Activated naive CD8-positive, alpha-beta T cell (primary cell): Measurements from ENCODE around the gene PRORP.
A peak's percentile ranks its signal among the peaks of the same experiment; 100 is the strongest.
"Not testable (repeated sequence)": the region's sequence is repeated elsewhere in the genome, so short reads cannot be mapped to it uniquely, and the experiment has no call there.

Experiments
- H3K27ac Mint-ChIP-seq: one replicate; pipeline ENCODE4 v1.8.0; 2021; ENCODE audit warnings: mixed read lengths
- H3K27me3 Mint-ChIP-seq: one replicate; pipeline ENCODE4 v1.8.0; 2021; ENCODE audit warnings: mixed read lengths
- H3K36me3 Mint-ChIP-seq: one replicate; pipeline ENCODE4 v1.8.0; 2021; ENCODE audit warnings: mixed read lengths
- H3K4me1 Mint-ChIP-seq: one replicate; pipeline ENCODE4 v1.8.0; 2021; ENCODE audit warnings: low read depth, mixed read lengths
- H3K4me3 Mint-ChIP-seq: one replicate; pipeline ENCODE4 v1.8.0; 2021; ENCODE audit warnings: mild to moderate bottlenecking, mixed read lengths
- H3K9me3 Mint-ChIP-seq: one replicate; pipeline ENCODE4 v1.8.0; 2021; ENCODE audit warnings: low read depth, mixed read lengths

Gene PRORP

GRCh38 chr14:35121887-35122695 is at the start of gene PRORP, which contains the start of gene PPP2R3C:
Gene PRORP, plus strand, starts transcription at chr14:35122552. Its CDS starts 694 bp downstream, at chr14:35123246.
Gene PPP2R3C, minus strand, starts transcription at chr14:35121990. Its CDS starts 31 bp downstream, at chr14:35121959.
- Mint-ChIP-seq H3K36me3 (peaks cover 16% of the 10 kb centered on the region), H3K4me1 (peaks cover 70% of the 10 kb centered on the region), H3K27me3 (no peaks in the 10 kb centered on the region), H3K4me3 (peak within 1 kb of the TSS; percentile 97), H3K27ac (peak within 1 kb of the TSS; percentile 100), H3K9me3 (no peaks in the 10 kb centered on the region)

DNA sequence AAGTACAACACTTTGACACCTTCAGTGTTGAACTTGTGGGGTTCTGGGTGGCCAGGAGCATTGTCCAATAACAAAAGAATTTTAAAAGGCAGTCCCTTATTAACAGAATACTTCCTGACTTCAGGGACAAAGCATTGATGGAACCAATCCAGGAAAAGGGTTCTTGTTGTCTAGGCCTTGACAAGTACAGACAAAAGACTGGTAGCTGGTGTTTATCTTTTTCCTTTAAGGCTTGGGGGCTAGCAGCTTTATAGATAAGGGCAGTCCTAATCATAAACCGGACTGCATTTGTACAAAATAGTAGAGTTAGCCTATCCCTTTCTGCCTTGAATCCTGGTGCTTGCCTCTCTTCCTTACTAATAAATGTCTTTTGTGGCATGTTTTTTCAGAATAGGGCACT is 48.9 kb upstream of the PRORP start:
- H3K4me3 Mint-ChIP-seq, result no peak overlapping the region
- no peak overlapping the region for H3K27ac Mint-ChIP-seq
- H3K4me1 Mint-ChIP-seq, result no peaks in the 10 kb centered on the region
- H3K27me3 Mint-ChIP-seq, result no peaks in the 10 kb centered on the region
- H3K36me3 Mint-ChIP-seq, result peaks cover 17% of the 10 kb centered on the region
- H3K9me3 Mint-ChIP-seq, result no peaks in the 10 kb centered on the region

DNA sequence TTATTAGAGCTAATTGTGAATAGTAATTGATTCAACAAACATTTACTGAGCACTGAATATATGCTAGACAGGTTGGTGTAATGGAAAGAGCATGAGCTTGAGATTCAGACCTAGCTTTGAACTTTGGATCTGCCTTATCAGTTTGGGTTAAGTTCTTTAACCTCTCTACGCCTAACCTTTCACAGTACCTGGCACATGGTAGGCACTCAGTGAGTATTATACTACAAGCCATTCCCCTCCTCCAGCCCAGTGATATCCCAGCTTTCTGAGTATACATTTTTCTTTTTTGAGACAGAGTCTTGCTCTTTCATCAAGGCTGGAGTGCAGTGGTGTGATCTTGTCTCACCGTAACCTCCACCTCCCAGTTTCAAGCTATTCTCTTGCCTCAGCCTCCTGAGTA is 44.3 kb upstream of the PRORP start:
- Mint-ChIP-seq H3K27ac (no peak overlapping the region), H3K36me3 (peaks cover 8% of the 10 kb centered on the region), H3K4me1 (no peaks in the 10 kb centered on the region), H3K27me3 (no peaks in the 10 kb centered on the region), H3K4me3 (no peak overlapping the region), H3K9me3 (no peaks in the 10 kb centered on the region)

DNA sequence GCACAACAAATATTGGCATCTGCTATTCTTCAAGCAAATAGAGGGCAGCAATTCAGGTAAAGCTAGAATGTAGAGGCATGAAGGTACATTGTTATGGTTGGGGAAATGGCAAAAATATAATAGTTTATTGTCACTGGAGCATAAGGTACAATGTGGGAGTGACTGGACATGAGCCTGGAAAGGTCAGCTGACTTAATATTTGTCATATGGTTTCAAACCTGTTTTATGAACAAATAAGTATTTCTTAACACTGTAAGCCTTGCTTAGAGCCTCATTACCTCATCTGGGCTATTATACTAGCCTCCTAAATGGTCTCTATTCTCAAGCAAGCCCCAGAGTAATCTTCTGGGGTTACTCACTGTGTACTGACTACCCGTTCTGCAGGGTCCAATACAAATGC is 42.6 kb upstream of the PRORP start:
- Mint-ChIP-seq H3K4me3 (no peak overlapping the region), H3K27me3 (no peaks in the 10 kb centered on the region), H3K36me3 (peaks cover 5% of the 10 kb centered on the region), H3K9me3 (no peaks in the 10 kb centered on the region), H3K4me1 (no peaks in the 10 kb centered on the region), H3K27ac (no peak overlapping the region)

- H3K27ac Mint-ChIP-seq, result peak overlapping the region; percentile 22
These were observed 38.7 kb upstream of the PRORP start for GRCh38 chr14:35083530-35084150.

GRCh38 chr14:35085441-35085840 is 36.9 kb upstream of the PRORP start:
- Mint-ChIP-seq H3K36me3 (peaks cover 8% of the 10 kb centered on the region), H3K27me3 (no peaks in the 10 kb centered on the region), H3K9me3 (no peaks in the 10 kb centered on the region), H3K27ac (peak overlapping the region; percentile 50), H3K4me3 (no peak overlapping the region), H3K4me1 (no peaks in the 10 kb centered on the region)

More at GRCh38 chr14:35083530-35084150, 38.7 kb upstream of the PRORP start:
- no peaks in the 10 kb centered on the region for H3K27me3 Mint-ChIP-seq
- no peak overlapping the region for H3K4me3 Mint-ChIP-seq
- no peaks in the 10 kb centered on the region for H3K4me1 Mint-ChIP-seq
- H3K9me3 Mint-ChIP-seq, result no peaks in the 10 kb centered on the region
- peaks cover 8% of the 10 kb centered on the region for H3K36me3 Mint-ChIP-seq

- H3K27ac Mint-ChIP-seq, result peak overlapping the region; percentile 5
These were observed 33.8 kb upstream of the PRORP start for GRCh38 chr14:35088514-35088913.

GRCh38 chr14:35094645-35095044 is 27.7 kb upstream of the PRORP start:
- not testable (repeated sequence) for H3K4me1 Mint-ChIP-seq, H3K9me3 Mint-ChIP-seq, H3K4me3 Mint-ChIP-seq, H3K27me3 Mint-ChIP-seq, H3K27ac Mint-ChIP-seq, H3K36me3 Mint-ChIP-seq

More at GRCh38 chr14:35088514-35088913, 33.8 kb upstream of the PRORP start:
- Mint-ChIP-seq H3K27me3 (no peaks in the 10 kb centered on the region), H3K9me3 (no peaks in the 10 kb centered on the region), H3K36me3 (peaks cover 8% of the 10 kb centered on the region), H3K4me3 (no peak overlapping the region), H3K4me1 (no peaks in the 10 kb centered on the region)

GRCh38 chr14:35107866-35108265 is 14.5 kb upstream of the PRORP start:
- no peaks in the 10 kb centered on the region for H3K27me3 Mint-ChIP-seq
- H3K4me1 Mint-ChIP-seq, result peaks cover 4% of the 10 kb centered on the region
- no peak overlapping the region for H3K27ac Mint-ChIP-seq
- H3K9me3 Mint-ChIP-seq, result no peaks in the 10 kb centered on the region
- no peak overlapping the region for H3K4me3 Mint-ChIP-seq
- H3K36me3 Mint-ChIP-seq, result peaks cover 12% of the 10 kb centered on the region

- Mint-ChIP-seq H3K27ac (peak overlapping the region; percentile 30), H3K4me3 (no peak overlapping the region), H3K27me3 (no peaks in the 10 kb centered on the region), H3K36me3 (peaks cover 19% of the 10 kb centered on the region), H3K9me3 (no peaks in the 10 kb centered on the region), H3K4me1 (peaks cover 19% of the 10 kb centered on the region)
These were observed 9.7 kb upstream of the PRORP start for GRCh38 chr14:35112641-35113040.

GRCh38 chr14:35113308-35113950 is 8.9 kb upstream of the PRORP start:
- peak overlapping the region; percentile 30 for H3K27ac Mint-ChIP-seq
- no peaks in the 10 kb centered on the region for H3K27me3 Mint-ChIP-seq
- H3K36me3 Mint-ChIP-seq, result peaks cover 19% of the 10 kb centered on the region
- H3K4me3 Mint-ChIP-seq, result no peak overlapping the region
- no peaks in the 10 kb centered on the region for H3K9me3 Mint-ChIP-seq
- peaks cover 21% of the 10 kb centered on the region for H3K4me1 Mint-ChIP-seq

GRCh38 chr14:35114036-35114435 is 8.3 kb upstream of the PRORP start:
- H3K9me3 Mint-ChIP-seq, result no peaks in the 10 kb centered on the region
- H3K4me3 Mint-ChIP-seq, result no peak overlapping the region
- H3K36me3 Mint-ChIP-seq, result peaks cover 19% of the 10 kb centered on the region
- H3K27me3 Mint-ChIP-seq, result no peaks in the 10 kb centered on the region
- H3K4me1 Mint-ChIP-seq, result peaks cover 24% of the 10 kb centered on the region
- no peak overlapping the region for H3K27ac Mint-ChIP-seq

DNA sequence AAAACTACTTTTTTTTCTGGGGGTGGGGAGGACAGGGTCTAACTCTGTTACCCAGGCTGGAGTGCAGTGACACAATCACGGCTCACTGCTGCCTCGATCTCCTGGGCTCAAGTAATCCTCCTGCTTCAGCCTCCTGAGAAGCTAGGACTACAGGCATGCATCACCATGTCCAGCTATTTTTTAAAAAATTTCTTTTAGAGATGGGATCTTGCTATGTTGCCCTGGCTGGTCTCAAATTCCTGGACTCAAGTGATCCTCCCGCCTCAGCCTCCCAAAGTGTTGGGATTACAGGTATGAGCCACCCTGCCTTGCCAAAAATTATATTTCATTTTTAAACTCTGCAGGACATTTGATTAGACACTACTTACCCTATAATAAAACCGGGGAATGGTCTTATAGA is 6.1 kb upstream of the PRORP start:
- Mint-ChIP-seq H3K36me3 (peaks cover 18% of the 10 kb centered on the region), H3K4me1 (peaks cover 39% of the 10 kb centered on the region), H3K9me3 (no peaks in the 10 kb centered on the region), H3K27ac (no peak overlapping the region), H3K27me3 (no peaks in the 10 kb centered on the region), H3K4me3 (no peak overlapping the region)

DNA sequence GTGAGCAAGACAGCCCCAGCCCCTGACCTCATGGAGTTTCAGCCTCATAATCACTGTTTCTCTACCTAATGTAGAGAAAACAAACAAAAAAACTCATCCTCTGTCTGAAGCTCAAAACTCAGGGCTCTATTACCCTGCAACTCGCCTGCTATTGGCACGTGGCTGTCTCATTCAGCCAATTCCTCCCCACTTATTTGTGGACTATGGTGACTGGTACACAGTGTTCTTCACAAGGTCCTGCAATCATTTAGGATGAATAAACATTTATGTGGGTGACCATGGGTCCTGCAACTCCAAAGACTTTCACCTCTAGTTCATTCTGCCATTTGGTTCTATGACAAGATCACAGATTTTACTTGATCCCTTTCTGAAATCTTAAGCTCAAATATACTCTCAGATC is 5.2 kb upstream of the PRORP start:
- H3K4me3 Mint-ChIP-seq, result no peak overlapping the region
- H3K27me3 Mint-ChIP-seq, result no peaks in the 10 kb centered on the region
- H3K27ac Mint-ChIP-seq, result no peak overlapping the region
- no peaks in the 10 kb centered on the region for H3K9me3 Mint-ChIP-seq
- H3K36me3 Mint-ChIP-seq, result peaks cover 10% of the 10 kb centered on the region
- peaks cover 42% of the 10 kb centered on the region for H3K4me1 Mint-ChIP-seq
